Measurements from ENCODE around the gene PEAK1.

The PEAK1 gene

GRCh38 chr15:77053709-77054108, 366.2 kb downstream of the PEAK1 start:
- no peak for DNase-seq

GRCh38 chr15:77052556-77052955, 367.3 kb downstream of the PEAK1 start:
- DNase-seq: no peak

Measured in CD4-positive, alpha-beta T cell treated with Interleukin-1 beta for 1 hour (primary cell).